ENCODE data around the gene MYRIP. TPM values are rescaled to one million over a fixed set of nuclear protein-coding genes. Genes with fewer than 3 reads are reported as not detected.

MYRIP gene
- total RNA-seq, 1 donor from 2014 or later, result 0.54 TPM

GRCh38 chr3:40207796-40208195 is 398.4 kb downstream of the MYRIP start:
- no peaks in the 10 kb centered on the region for H3K36me3 Mint-ChIP-seq (ENCODE audit: low read depth)
- H3K27ac Mint-ChIP-seq (ENCODE audit: unreplicated experiment), result no peak overlapping the region
- TF ChIP-seq CTCF (conservative IDR thresholded peaks at IDR 0.05), result no peak
- H3K27me3 Mint-ChIP-seq (ENCODE audit: low read depth), result no peaks in the 10 kb centered on the region
- H3K9me3 Mint-ChIP-seq, result no peaks in the 10 kb centered on the region
- no peaks in the 10 kb centered on the region for H3K4me1 Mint-ChIP-seq
- DNase-seq (ENCODE audit: low read depth, low spot score), result no peak
- H3K4me3 Mint-ChIP-seq, result no peak overlapping the region

- Mint-ChIP-seq H3K4me3 (no peak overlapping the region), H3K9me3 (no peaks in the 10 kb centered on the region), H3K27ac (ENCODE audit: unreplicated experiment) (no peak overlapping the region), H3K4me1 (no peaks in the 10 kb centered on the region), H3K27me3 (ENCODE audit: low read depth) (no peaks in the 10 kb centered on the region), H3K36me3 (ENCODE audit: low read depth) (no peaks in the 10 kb centered on the region)
- TF ChIP-seq CTCF (conservative IDR thresholded peaks at IDR 0.05), result no peak
- DNase-seq (ENCODE audit: low read depth, low spot score), result no peak
Measured at GRCh38 chr3:40208251-40208650, 398.8 kb downstream of the MYRIP start.

GRCh38 chr3:40211579-40211978 is 402.2 kb downstream of the MYRIP start:
- H3K27me3 Mint-ChIP-seq (ENCODE audit: low read depth), result no peaks in the 10 kb centered on the region
- H3K4me3 Mint-ChIP-seq, result no peak overlapping the region
- no peaks in the 10 kb centered on the region for H3K9me3 Mint-ChIP-seq
- no peaks in the 10 kb centered on the region for H3K36me3 Mint-ChIP-seq (ENCODE audit: low read depth)
- no peak for TF ChIP-seq CTCF (conservative IDR thresholded peaks at IDR 0.05)
- no peak for DNase-seq (ENCODE audit: low read depth, low spot score)
- no peak overlapping the region for H3K27ac Mint-ChIP-seq (ENCODE audit: unreplicated experiment)
- no peaks in the 10 kb centered on the region for H3K4me1 Mint-ChIP-seq

GRCh38 chr3:40213556-40213955 is 404.1 kb downstream of the MYRIP start:
- DNase-seq (ENCODE audit: low read depth, low spot score), result no peak
- Mint-ChIP-seq H3K4me3 (no peak overlapping the region), H3K27me3 (ENCODE audit: low read depth) (no peaks in the 10 kb centered on the region), H3K36me3 (ENCODE audit: low read depth) (no peaks in the 10 kb centered on the region), H3K4me1 (no peaks in the 10 kb centered on the region), H3K27ac (ENCODE audit: unreplicated experiment) (no peak overlapping the region), H3K9me3 (no peaks in the 10 kb centered on the region)
- no peak for TF ChIP-seq CTCF (conservative IDR thresholded peaks at IDR 0.05)

GRCh38 chr3:40215015-40215414 is 405.6 kb downstream of the MYRIP start:
- Mint-ChIP-seq H3K9me3 (no peaks in the 10 kb centered on the region), H3K4me1 (no peaks in the 10 kb centered on the region), H3K36me3 (ENCODE audit: low read depth) (no peaks in the 10 kb centered on the region), H3K27me3 (ENCODE audit: low read depth) (no peaks in the 10 kb centered on the region), H3K4me3 (no peak overlapping the region), H3K27ac (ENCODE audit: unreplicated experiment) (no peak overlapping the region)
- DNase-seq (ENCODE audit: low read depth, low spot score), result no peak
- TF ChIP-seq CTCF (conservative IDR thresholded peaks at IDR 0.05), result no peak

- Mint-ChIP-seq H3K4me1 (no peaks in the 10 kb centered on the region), H3K27ac (ENCODE audit: unreplicated experiment) (no peak overlapping the region), H3K27me3 (ENCODE audit: low read depth) (no peaks in the 10 kb centered on the region), H3K9me3 (no peaks in the 10 kb centered on the region), H3K36me3 (ENCODE audit: low read depth) (no peaks in the 10 kb centered on the region), H3K4me3 (no peak overlapping the region)
- TF ChIP-seq CTCF (conservative IDR thresholded peaks at IDR 0.05), result no peak
- DNase-seq (ENCODE audit: low read depth, low spot score), result no peak
Measured at GRCh38 chr3:40216471-40216870, 407.1 kb downstream of the MYRIP start.
